ENCODE results near the gene SHC3.

The SHC3 gene

DNA sequence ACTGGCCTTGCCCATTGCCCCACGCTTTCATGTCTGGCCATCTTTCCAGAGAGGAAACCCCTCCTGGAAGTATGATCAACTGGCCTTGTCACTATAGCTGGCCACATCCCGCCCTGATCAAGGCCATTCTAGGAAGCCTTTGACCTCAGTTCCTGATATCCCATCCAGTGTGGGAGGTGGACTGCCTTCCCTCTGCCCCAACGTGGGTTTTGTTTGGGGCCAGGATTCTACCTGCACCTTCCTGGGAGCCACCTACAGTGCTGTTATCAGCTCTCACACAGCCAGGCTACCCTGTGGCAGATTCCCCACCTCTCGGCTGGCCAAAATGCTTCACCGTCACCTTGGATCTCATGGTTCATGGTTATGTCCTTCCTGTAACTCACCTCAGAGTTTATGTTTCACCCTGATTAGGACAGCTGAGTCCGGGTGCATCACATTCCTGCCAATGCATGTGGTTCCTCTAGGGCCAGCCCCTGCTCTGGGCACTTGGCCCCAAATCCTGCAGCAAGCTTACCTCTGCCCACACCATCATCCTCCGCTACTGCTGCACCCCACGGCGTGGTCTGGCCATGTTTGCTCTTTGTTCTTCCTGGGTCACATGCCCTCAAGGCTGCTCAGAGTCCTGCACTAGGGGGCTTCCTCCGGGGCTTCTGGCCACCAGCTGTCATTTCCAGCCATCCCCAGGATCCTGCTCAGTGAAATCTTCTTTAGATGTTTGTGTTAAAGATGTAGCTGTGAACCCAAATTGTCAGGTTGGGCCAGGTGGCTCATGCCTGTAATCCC, 211.5 kb downstream of the SHC3 start:
- DNase-seq (ENCODE audit: low read depth), result no peak
- no peak overlapping the region for H3K4me3 ChIP-seq (ENCODE audit: low read depth, low read length)
- no peak for TF ChIP-seq CTCF (IDR thresholded peaks at IDR 0.05; ENCODE audit: insufficient read depth, low read depth, low read length, missing control alignments)

DNA sequence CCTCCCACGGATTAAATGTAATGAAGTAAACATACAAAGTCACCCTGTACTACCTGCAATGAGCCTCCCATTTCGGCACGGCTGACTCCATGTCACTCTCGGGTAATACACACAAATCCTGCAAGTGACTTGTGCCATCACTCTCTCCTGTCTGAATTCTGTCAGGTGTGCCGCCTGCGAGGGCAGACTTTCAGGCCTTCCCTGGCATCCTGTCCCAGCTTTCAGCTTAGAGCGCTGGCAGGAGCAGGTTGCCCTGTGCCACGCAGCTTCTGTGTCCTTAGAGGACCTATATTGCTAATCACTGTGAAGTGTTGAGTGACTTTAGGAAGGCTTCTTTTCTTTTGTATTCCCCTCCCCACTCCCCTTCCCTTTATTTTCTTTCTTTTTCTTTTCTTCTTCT, 213.1 kb downstream of the SHC3 start:
- no peak overlapping the region for H3K4me3 ChIP-seq (ENCODE audit: low read depth, low read length)
- no peak for DNase-seq (ENCODE audit: low read depth)
- no peak for TF ChIP-seq CTCF (IDR thresholded peaks at IDR 0.05; ENCODE audit: insufficient read depth, low read depth, low read length, missing control alignments)

GRCh38 chr9:88960632-88961031, 218.0 kb downstream of the SHC3 start:
- no peak overlapping the region for H3K4me3 ChIP-seq (ENCODE audit: low read depth, low read length)
- DNase-seq (ENCODE audit: low read depth), result no peak
- no peak for TF ChIP-seq CTCF (IDR thresholded peaks at IDR 0.05; ENCODE audit: insufficient read depth, low read depth, low read length, missing control alignments)

- TF ChIP-seq CTCF (IDR thresholded peaks at IDR 0.05; ENCODE audit: insufficient read depth, low read depth, low read length, missing control alignments), result no peak
- no peak overlapping the region for H3K4me3 ChIP-seq (ENCODE audit: low read depth, low read length)
- no peak for DNase-seq (ENCODE audit: low read depth)
Measured at GRCh38 chr9:88959727-88960469, 218.7 kb downstream of the SHC3 start.

- H3K4me3 ChIP-seq (ENCODE audit: low read depth, low read length), result no peak overlapping the region
- no peak for TF ChIP-seq CTCF (IDR thresholded peaks at IDR 0.05; ENCODE audit: insufficient read depth, low read depth, low read length, missing control alignments)
- no peak for DNase-seq (ENCODE audit: low read depth)
Measured at GRCh38 chr9:88957526-88957925, 221.1 kb downstream of the SHC3 start.

Data from GM12865 (cell line).